ENCODE data around the gene TPCN2.

Gene TPCN2

DNA sequence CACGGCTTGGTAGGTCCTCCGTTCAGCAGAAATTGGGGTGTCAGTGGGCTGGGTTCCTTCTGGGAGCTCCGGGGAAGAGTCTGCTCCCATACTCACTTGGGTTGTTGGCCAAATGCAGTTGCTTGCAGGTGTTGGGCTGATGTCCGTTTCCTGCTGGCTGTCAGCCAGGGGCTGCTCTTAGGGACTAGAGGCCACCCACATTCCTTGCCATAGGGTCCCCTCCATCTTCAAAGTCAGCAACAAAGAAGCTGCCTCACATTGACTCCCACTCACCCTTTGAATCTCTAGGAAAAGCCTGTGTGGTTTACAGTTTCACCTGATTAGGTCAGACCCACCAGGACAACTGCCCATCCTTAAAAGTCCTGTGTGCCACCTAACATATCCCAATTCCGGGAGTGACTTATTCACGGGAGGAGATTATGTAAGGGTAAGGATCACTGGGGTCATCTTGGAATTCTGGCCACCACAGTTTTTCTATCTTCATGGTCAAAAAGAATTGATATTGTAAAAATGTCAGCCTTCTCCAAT is 43.0 kb downstream of the TPCN2 start:
- DNase-seq (ENCODE audit: low read depth in 2 of 2, low spot score in 1 of 2), result no peak

DNA sequence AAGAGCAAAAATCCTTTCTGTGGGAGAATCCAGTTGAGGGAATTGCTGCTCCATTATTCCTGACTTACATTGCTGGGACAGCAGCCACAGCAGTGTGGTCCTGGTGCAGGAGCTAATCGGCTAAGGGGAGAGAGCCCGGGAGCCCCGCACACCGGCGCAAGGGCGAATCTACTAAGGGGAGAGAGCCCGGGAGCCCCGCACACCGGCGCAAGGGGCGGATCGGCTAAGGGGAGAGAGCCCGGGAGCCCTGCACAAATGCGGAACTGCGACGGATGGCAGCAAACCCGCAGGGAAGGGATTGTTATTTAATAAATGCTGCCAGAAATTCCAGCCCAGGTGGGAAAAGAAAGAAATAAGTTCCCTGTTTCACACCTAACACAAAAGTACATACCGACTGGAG is 43.5 kb downstream of the TPCN2 start:
- no peak for DNase-seq (ENCODE audit: low read depth in 2 of 2, low spot score in 1 of 2)

DNA sequence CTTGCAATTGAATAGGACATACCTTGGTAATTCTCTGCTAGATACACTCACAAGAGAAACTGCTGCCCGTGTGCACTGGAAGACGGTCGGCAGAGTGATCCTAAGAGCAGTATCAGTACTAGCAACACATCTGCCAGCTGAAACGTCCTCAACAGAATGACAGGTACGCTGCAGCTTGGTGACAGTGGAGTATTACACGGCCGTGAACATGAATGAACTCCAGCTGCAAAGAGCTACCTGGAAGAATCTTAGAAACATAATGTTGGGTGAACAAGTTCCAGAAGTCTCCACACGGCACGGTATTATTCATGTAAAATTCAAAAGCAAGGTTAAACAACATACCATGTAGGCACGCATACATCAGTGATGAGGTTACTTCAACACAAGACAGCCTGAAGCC is 44.4 kb downstream of the TPCN2 start:
- no peak for DNase-seq (ENCODE audit: low read depth in 2 of 2, low spot score in 1 of 2)

DNA sequence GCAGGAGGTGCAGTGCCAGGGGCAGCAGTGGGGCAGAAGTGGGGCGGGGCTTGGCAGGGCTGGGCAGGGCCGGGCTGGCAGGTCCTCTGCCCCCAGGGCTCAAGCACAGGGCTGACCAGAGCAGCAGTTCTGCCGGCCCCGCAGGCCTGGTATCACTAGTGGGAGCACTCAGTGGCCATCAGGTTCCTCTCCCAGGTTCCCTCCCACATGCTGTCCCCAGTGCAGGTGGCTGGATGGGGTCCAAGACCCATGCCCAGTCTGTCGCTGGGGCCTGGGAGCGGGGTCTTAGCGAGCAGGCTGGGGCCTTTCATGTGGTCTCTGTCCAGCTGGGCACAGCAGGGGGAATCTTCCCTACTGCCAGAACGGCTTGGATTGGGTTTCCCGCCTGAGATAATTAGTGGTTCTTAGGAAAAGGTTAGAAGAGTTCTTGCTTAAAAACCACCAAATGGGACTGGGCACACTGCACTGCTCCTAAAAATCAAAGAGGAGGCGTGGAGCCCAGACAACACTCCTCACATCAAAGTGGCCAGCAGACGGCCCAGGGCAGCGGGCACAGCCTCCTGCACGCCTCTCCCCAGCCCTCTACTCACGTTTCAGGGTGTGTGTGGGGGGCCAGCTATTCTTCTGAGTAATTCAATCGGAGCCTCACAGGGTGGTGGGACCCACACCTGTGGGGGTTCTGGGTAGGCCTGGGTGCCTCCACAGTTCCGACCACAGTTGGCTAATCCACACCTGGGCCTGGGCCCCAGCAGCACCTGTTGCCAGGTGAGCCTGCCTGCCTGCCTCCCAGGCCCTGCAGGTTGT is 45.6 kb downstream of the TPCN2 start:
- DNase-seq (ENCODE audit: low read depth in 2 of 2, low spot score in 1 of 2), result no peak

DNA sequence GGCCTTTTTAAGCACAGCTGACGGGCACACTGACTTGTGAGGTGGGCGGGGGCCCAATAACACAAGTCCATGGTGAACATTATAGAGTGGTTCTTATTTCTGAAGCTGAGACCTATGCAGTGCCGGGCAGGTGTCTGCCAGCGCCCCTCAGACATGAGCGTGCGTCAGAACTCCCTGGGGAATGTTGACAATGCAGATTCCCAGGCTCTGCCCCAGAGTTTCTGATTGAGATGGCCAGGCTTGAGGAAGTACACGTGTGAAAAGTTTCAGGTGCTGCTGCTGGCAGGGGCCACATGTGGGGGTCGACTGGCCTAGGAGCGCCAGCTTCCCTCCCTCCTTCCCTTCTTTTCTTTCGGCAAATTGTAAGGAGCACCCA is 46.2 kb downstream of the TPCN2 start:
- DNase-seq (ENCODE audit: low read depth in 2 of 2, low spot score in 1 of 2), result no peak

DNA sequence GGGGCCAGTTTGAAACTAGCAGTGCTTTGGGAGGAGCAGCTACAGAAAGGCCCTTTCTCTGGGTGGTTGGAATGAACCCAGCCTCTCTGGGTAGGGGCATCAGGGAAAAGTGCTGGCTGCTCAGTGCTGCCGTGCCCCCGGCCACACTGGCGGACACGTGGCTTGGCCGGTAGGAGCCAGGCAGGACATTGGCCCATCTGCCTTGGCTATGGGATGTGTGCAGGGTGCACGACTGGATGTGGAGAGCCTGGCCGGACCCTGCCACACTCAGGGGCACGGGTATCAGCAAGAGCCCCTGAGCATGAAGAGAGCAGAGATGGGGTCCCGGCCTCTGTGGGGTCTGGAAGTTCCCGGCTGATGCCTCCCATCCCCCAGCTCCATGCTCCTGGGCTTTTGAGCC is 46.6 kb downstream of the TPCN2 start:
- DNase-seq (ENCODE audit: low read depth in 2 of 2, low spot score in 1 of 2), result no peak

DNA sequence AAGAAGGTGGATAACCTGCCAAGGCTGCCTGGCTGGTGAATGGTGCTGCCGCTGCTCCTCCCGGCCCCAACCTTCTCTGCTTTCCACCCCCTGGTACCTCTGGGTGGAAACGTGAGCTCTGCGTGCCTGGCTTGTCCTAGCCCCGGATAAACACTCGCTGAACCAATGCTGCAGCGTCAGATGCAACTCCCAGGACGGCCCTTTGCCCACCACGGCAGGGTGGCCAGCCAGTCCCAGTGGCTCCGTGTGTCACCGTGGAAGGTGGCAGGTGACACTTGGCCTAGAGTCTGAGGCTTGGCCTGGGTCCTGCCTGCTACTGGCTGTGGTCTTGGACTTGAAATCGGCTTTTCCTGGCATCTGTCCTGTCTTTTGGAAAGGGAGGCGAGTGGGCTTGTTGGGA is 47.7 kb downstream of the TPCN2 start:
- DNase-seq (ENCODE audit: low read depth in 2 of 2, low spot score in 1 of 2), result no peak

DNA sequence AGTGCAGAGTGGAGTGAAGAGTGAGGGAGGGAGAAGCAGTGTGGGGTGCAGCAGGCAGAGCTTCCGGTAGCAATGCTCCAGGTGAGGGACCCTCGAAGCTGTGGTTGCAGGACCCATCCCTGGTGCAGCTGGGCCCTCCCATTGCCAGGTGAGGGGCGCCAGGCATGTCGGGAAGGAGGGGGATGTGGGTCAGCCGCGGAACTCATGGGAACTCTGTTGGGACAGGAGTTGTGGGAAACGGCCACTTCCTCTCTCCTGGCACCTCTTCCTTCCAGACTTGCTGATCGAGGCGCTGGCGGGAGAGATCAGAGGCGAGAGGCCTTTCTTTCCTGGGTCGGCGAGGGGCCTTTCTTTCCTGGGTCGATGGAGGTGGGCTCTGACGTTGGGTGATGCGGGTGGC is 48.5 kb downstream of the TPCN2 start:
- no peak for DNase-seq (ENCODE audit: low read depth in 2 of 2, low spot score in 1 of 2)

DNA sequence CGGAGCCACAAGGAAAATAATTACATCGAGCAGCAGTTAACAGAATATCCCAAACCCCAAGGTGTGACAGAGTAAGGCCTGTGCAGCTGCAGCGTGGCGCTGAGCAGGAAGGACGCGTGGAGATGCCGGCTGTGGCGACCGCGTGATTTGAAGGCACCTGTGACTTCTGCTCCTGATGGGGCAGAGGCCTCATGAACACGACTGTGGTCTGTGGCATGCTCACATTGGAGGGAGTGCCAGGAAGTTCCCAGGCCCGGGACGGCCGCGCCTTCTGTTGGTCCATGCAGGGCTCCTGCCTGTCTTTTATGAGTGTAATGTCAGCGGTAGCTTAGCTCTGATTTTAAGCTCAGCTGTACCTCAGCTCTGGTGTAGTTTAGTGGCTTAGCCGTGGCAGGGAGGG is 50.4 kb downstream of the TPCN2 start:
- no peak for DNase-seq (ENCODE audit: low read depth in 2 of 2, low spot score in 1 of 2)

DNA sequence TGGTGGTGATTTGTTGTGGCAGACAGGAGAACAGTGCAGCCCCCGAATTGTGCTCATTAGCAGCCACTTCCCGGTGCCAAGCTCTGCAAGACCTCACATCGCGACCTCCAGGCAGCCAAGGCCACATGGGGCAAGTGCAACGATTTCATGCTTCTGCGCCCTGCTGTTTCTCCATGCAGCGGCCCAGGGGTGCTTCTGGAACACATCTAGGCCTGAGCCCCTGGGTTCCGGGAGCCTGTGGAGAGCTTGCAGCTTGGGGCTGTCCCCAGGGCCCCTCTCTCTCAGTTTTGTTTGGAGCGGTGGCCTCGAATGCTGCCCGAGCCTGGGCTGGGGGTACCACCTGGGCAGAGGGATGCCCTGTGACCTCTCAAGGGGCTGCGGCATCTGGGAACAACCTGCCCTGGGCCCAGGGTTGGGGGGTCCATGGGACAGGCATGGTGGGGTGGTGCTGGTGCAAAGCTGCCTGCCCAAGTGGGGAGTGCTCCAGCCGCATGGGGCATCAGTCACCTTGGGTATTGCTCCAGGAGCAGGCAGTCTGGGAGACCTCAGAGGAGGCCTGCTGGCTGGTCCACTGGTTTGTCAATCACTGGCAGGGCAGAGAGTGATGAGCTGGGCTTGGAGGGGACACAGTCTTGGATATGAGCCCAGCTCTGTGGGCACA is 51.9 kb downstream of the TPCN2 start:
- DNase-seq (ENCODE audit: low read depth in 2 of 2, low spot score in 1 of 2), result no peak

DNA sequence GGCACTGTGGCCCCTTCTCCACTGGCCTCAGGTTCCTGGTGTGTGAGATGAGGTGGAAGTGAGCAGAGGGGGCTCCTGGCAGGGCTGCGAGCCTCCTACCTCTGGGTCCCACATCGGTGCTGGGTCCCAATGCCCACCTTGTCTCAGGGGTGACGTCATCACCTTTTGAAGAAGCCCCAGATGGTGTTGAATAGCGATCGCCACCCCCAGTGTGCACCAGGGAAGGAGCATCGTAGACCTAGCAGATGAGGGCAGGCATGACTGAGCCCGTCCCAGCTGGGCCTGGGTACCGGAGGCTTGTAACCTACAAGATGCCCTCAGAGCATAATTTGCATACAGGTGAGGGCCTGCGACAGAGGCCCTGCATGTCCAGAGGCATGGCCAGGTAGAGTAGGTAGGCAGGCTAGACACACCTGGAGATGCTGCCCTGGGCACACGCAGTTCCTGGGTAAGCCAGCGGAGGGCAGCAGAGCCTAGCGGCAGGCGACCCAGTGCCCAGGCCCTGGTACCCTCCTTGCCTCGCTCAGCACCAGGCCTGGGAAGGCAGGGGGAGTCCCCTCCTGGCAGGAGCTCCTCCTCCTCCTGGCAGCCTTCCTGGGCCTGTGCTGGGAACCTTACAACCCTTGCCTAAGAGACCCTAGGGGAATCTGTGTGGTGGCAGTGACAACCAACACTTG is 52.5 kb downstream of the TPCN2 start:
- DNase-seq (ENCODE audit: low read depth in 2 of 2, low spot score in 1 of 2), result peak; percentile 40 to 61

DNA sequence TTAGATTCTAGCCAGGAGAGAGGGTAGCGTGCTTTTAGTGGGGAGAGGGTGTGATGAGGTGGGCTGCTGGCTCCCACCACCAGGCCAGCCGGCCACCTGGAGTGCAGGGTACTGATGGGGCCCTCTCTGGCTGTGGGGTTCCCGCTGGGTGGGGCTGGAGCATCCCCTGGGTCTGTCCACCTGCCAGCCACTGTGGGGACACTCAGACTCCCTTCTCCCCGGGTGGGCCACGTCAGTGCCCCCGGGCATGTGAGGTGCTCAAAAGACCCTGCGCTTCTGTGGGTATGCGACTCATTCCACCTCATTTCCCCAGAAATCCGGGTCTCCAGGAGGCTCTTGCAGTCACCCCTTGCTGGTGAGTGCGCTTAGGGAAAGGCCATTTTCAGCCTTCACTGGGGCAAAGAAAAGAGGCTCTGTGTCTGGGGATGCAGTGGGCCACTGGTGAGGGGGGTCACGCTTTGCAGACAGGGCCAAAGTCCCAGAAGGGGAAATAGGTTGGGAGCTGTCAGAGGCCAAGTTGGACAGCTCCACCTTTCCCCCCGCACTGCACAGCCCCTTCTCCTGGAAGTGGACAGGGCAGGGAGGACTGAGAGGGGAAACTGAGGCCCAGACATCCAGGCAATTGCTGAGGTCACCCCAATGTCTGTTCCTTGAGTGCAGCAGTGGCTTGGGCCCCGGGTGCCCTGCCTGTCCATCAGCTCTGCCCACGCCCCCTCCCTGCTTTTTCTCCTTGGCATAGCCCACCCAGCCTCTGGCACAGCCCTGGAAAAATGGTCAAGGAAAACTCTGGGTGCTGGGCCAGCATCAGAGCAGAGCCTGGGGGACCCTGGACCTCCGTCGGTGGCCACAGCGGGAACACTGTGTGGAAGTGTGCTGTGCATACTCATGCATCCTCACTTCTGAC is 53.3 kb downstream of the TPCN2 start:
- no peak for DNase-seq (ENCODE audit: low read depth in 2 of 2, low spot score in 1 of 2)

DNA sequence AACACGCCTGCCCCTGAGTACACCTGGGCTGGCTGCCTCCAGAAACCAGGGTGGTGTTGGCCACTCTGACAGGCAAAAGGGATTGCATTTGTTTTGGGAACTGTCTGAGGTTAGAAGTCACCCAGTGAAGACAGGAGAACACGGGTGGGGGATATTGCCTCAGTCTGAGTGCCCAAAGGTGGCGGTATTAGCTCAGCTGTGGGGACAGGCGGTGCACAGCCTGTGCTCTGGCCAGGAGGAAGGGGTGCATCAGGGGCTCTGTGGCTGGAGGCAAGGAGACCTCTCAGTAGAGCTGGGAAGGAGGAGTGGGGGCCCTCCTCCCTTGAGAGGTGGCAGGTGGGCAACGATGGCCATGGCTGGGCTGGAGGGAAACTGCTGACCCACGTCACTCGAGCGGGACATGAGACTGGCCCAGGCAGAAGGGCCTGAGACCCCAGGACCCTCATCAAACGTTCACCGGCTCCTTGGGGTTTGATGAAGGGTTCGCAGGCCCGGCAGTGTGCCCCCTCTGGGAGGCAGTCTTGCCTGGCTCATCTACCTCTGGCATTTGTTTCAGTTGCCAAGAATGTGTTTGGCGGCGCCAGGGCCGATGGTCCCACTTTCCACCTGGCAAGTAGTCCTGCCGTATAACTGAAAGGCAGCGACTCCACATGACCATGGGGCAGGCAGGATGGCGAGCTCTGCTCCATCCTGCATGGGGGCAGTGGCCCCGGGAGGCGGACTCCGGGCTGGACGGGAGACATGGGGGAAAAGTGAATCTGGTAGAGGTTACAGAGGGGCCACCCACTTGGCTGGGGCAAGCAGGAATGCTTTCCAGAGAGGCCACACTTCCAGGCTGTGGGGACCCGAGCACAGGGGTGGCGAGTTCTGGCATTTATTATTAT is 54.2 kb downstream of the TPCN2 start:
- DNase-seq (ENCODE audit: low read depth in 2 of 2, low spot score in 1 of 2), result no peak

DNA sequence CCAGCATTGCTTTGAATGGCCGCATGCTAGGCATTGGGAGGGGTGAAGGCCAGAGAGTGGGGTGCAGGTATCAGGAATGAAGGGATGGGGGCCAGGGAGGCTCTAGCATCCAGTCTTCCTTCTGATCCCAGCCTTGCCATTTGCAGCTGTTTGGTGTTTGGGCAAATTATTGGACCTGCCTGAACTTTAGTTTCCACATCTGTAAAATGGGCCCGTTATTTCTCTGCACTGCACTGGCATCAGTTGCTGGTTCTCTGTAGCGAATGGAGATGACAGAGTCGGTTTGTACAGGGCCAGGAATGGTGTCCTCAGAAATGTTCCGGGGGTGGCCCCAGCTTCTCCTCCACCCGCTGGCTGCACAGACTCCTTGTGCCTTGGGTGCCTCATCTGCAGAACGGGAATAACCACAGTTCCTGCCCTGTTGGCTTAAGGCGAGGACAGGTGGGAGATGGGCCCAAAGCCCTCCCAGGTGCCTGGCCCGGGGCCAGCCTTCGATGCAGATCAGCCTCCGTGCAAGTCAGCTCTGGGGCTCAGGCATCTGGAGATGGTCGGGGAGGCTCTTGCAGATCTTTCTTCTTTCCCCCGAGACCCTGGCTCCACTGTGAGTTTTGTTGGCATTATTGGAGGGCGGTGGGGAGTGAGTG is 55.6 kb downstream of the TPCN2 start:
- DNase-seq (ENCODE audit: low read depth in 2 of 2, low spot score in 1 of 2), result no peak

DNA sequence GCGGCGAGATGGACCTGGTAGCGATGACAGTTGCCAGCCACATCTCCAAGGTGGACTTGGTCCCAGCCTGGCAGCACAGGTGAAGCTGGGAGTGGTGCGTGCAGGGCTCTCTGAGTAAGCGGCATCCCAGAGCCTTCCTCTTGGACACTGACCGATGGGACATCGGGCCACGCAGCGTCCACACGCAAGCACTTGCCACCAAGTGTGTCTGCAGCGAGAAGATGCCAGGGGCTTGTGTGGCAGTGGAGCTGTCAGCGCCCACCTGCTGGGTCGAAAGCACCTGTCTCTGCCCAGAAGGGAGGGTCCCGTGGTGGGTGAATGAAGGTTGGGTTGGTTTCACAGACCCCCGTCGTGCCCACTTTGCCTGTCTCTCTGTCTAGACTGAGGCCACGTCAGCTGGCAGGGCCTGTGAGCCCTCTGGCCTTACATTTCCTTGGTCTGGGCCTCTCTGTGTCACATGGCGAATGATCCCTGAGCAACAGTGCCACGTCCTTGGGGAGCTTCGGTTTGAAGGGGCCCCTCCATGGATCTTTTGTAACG is 56.2 kb downstream of the TPCN2 start:
- no peak for DNase-seq (ENCODE audit: low read depth in 2 of 2, low spot score in 1 of 2)

DNA sequence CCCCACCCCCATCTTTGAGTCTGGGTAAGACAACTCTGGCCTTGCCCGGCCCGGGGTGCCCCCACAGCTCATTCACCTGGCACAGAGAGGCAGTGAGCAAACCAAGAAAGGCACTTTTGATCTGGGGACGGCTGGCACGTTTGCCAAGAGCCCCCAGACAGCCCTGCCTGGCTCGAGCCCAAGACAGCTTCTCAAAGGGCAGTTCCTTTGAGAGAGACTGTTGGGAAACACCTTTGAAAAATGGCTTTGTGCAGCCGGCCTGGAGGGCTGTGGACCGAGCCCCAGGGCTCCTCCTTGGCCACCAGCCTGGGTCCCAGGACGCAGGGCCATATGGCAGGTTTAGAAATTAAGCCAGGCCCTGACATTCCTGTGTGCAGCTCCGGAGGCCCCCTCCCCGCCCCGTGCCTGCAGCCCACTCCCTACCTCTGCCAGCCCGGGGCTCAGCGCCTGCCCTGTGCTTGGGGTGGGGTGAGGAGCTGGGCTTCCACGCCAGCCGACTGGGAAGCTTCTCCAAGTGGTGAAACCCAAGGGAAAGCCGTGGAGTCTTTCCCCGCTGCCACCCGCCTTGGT is 56.8 kb downstream of the TPCN2 start:
- no peak for DNase-seq (ENCODE audit: low read depth in 2 of 2, low spot score in 1 of 2)

DNA sequence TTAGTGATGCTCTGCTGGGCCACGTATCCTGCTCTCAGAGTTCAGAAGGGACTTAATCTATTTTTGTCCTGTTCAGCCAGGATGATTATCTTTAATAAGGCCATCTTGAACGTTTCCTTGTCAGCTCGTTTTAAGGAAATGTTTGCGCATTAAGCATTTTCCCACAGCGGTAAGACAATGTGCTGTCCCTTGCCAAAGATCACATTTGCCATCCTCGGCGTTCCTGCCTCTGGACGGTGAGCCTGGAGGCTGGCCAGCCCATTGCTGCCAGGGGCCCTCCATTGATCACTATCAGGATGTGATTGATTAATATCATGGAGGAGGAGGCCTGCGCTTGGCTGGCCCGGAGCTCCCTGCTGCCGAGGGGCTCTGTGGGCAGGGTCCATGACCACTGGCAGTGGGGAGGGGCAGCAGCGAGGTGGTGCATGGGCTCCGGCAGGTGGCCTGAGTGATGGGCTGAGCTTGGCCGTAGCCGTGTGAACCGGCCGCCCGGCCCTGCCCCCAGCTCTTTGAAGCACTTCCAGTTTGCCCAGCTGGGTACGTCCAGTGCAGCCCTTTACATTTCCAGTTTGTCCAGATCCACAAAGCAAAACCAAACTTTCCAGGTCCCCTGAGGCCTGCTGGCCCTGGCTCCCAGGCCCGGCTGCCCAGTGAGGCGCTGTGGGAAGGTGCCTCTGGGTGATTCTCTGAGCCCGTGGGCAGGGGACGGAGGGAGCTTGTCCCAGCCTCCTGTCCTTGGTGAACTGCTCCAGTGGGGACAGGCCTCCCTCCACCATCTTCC is 57.5 kb downstream of the TPCN2 start:
- DNase-seq (ENCODE audit: low read depth in 2 of 2, low spot score in 1 of 2), result no peak

DNA sequence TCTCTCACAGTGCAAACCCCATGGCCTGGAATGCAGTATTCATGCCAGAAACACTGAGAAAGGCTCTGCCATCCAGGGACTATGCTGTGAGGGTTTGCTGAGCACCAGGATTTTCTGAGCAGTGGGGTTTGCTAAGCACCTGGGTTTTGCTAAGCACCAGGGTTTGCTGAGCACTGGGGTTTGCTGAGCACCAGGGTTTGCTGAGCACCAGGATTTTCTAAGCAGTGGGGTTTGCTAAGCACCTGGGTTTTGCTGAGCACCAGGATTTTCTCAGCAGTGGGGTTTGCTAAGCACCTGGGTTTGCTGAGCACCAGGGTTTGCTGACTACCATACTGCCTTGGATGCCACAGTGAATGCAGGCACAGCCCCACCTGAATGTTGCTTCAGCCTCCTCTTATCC is 58.7 kb downstream of the TPCN2 start:
- no peak for DNase-seq (ENCODE audit: low read depth in 2 of 2, low spot score in 1 of 2)
